Heart left ventricle (tissue), 13 donors: ENCODE results near the gene FTCDNL1.

Source experiments
- POLR2A ChIP-seq, 2 donors: fragments of 450-650 bp; IDR thresholded peaks; one replicate each; pipeline ENCODE4 v1.6.1; 2017; ENCODE audit warnings: antibody characterized with exemption in 2 of 2, mild to moderate bottlenecking in 2 of 2, moderate library complexity in 2 of 2
- TF ChIP-seq, protein P1 (sequence below), 12 donors: fragments of 200-600 bp; sonication (generic) in 4 of 12; IDR thresholded peaks; one replicate each; pipeline versions ENCODE4 v1.5.0 to v1.8.0; 2018 to 2022; ENCODE audit warnings: antibody characterized with exemption in 12 of 12, mild to moderate bottlenecking in 5 of 12
- donor health status: ischemic (EF 13 %, LVEDD 7.1; RV severe dilation, severe dysfunction).
- donor health status: DM: no; HTN: yes; CAD: no.
- donor health status: DM: no; HTN: no; CAD: no.
- donor health status: ischemic (EF 25% LVEDD 6.9; RV normal size, moderate dysfunction).
- donor health status: ischemic (EF 25% LVEDD 5.7; RV mildly dilated, moderate dysfunction).
- donor health status: ischemic (EF 35%, LVEDD 5.7; RV mildly dilated, moderate dysfunction).
- donor health status: nonischemic (EF 11% LVEDD 7.7; RV severe dilation, severe dysfunction).
- donor health status: DM: yes; HTN: yes; CAD: no.
- donor health status: PGD.
- donor health status: ischemic (EF 29% LVEDD 5.4; RV normal size, mild dysfunction).
- donor health status: nonischemic (EF 23%, LVEDD 6.1; RV moderate dilation, normal function).

GRCh38 chr2:199710551-199710950 lies 140.4 kb downstream of the FTCDNL1 start:
- TF ChIP-seq POLR2A (IDR thresholded peaks at IDR 0.05) = no peak
- TF ChIP-seq, protein P1, sequence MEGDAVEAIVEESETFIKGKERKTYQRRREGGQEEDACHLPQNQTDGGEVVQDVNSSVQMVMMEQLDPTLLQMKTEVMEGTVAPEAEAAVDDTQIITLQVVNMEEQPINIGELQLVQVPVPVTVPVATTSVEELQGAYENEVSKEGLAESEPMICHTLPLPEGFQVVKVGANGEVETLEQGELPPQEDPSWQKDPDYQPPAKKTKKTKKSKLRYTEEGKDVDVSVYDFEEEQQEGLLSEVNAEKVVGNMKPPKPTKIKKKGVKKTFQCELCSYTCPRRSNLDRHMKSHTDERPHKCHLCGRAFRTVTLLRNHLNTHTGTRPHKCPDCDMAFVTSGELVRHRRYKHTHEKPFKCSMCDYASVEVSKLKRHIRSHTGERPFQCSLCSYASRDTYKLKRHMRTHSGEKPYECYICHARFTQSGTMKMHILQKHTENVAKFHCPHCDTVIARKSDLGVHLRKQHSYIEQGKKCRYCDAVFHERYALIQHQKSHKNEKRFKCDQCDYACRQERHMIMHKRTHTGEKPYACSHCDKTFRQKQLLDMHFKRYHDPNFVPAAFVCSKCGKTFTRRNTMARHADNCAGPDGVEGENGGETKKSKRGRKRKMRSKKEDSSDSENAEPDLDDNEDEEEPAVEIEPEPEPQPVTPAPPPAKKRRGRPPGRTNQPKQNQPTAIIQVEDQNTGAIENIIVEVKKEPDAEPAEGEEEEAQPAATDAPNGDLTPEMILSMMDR (IDR thresholded peaks at IDR 0.05) = no peak
